PFSK-1 (cell line): ENCODE measurements around the gene RET.

ENCODE experiments used
- POLR2AphosphoS5 ChIP-seq: IDR thresholded peaks from 2 replicates; pipeline ENCODE4 v1.6.1; 2012; ENCODE audit warnings: low read depth, mild to moderate bottlenecking, control low read depth, low read length, moderate library complexity
- SIN3A ChIP-seq: IDR thresholded peaks from 2 replicates; pipeline ENCODE4 v1.6.1; 2012; ENCODE audit warnings: mild to moderate bottlenecking, low read length, moderate library complexity, borderline replicate concordance; ENCODE audit not compliant: insufficient read depth
- TF ChIP-seq, protein P1 (sequence below), 2 experiments: IDR thresholded peaks; 2 replicates each; pipeline versions ENCODE4 v1.6.1 to v1.8.0; 2011 to 2012; ENCODE audit warnings: low read depth in 2 of 2, low read length in 2 of 2, control low read depth in 1 of 2, inconsistent platforms in 1 of 2, mild to moderate bottlenecking in 1 of 2, moderate library complexity in 1 of 2; ENCODE audit not compliant: insufficient read depth in 1 of 2

DNA sequence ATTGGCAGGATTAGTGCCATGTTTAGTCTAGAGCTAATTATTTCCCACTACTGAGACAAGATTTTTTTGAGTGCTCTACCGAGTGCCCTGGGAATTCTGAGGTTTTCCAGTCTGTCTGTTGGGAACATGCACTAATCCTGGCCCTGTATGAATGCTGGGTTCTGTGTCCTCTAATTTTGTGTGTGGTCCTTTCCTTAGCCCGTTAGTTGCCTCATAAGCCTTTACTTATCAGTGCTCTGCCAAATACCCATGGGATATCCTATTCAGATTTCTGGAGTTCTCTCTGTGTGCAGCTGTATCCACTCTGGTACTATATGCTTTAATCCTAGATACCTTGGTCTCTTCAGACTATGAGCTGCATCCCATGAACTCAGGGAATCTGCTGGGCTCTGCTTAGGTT lies 74.5 kb downstream of the RET start:
- TF ChIP-seq POLR2AphosphoS5 (no peak), SIN3A (no peak)
- TF ChIP-seq, protein P1, sequence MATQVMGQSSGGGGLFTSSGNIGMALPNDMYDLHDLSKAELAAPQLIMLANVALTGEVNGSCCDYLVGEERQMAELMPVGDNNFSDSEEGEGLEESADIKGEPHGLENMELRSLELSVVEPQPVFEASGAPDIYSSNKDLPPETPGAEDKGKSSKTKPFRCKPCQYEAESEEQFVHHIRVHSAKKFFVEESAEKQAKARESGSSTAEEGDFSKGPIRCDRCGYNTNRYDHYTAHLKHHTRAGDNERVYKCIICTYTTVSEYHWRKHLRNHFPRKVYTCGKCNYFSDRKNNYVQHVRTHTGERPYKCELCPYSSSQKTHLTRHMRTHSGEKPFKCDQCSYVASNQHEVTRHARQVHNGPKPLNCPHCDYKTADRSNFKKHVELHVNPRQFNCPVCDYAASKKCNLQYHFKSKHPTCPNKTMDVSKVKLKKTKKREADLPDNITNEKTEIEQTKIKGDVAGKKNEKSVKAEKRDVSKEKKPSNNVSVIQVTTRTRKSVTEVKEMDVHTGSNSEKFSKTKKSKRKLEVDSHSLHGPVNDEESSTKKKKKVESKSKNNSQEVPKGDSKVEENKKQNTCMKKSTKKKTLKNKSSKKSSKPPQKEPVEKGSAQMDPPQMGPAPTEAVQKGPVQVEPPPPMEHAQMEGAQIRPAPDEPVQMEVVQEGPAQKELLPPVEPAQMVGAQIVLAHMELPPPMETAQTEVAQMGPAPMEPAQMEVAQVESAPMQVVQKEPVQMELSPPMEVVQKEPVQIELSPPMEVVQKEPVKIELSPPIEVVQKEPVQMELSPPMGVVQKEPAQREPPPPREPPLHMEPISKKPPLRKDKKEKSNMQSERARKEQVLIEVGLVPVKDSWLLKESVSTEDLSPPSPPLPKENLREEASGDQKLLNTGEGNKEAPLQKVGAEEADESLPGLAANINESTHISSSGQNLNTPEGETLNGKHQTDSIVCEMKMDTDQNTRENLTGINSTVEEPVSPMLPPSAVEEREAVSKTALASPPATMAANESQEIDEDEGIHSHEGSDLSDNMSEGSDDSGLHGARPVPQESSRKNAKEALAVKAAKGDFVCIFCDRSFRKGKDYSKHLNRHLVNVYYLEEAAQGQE (IDR thresholded peaks at IDR 0.05; ENCODE audit: insufficient read depth in 1 of 2, low read depth in 2 of 2, low read length in 2 of 2) = no peak
